K562 (cell line): ENCODE results near the gene EEF2K. TPM values are rescaled to one million over a fixed set of nuclear protein-coding genes. Genes with fewer than 3 reads are reported as not detected.
A peak's percentile ranks its signal among the peaks of the same experiment; 100 is the strongest.

ENCODE experiments used
- CREB3 ChIP-seq: fragments of 450-650 bp; conservative IDR thresholded peaks from 2 replicates; pipeline ENCODE4 v1.6.1; 2016; ENCODE audit warnings: missing genetic modification characterization, low read depth, mild to moderate bottlenecking, missing compliant biosample characterization, moderate library complexity
- CTCF ChIP-seq, 3 experiments: IDR thresholded peaks in 2 of 3; conservative IDR thresholded peaks in 1 of 3; 2 replicates each; pipeline ENCODE4 v1.5.1; 2011 to 2012; ENCODE audit warnings: low read length in 3 of 3, mild to moderate bottlenecking in 3 of 3, control low read depth in 2 of 3, improper control_type of control experiment in 1 of 3, inconsistent platforms in 1 of 3, low read depth in 1 of 3, mixed read lengths in 1 of 3, moderate library complexity in 1 of 3; ENCODE audit not compliant: insufficient read depth in 2 of 3
- E2F6 ChIP-seq, 2 experiments: IDR thresholded peaks; 2 replicates each; pipeline ENCODE4 v1.6.1; 2011; ENCODE audit warnings: borderline replicate concordance in 1 of 2, control low read depth in 1 of 2, low read depth in 1 of 2, low read length in 1 of 2, mild to moderate bottlenecking in 1 of 2, mixed read lengths in 1 of 2, moderate library complexity in 1 of 2; ENCODE audit not compliant: insufficient read depth in 1 of 2, insufficient read length in 1 of 2, poor library complexity in 1 of 2, severe bottlenecking in 1 of 2; ENCODE audit errors: extremely low read depth in 1 of 2
- ELK3 ChIP-seq: fragments of 450-650 bp; formaldehyde crosslinking; IDR thresholded peaks from 2 replicates; pipeline ENCODE4 v1.4.0; 2020; ENCODE audit warnings: mild to moderate bottlenecking
- L3MBTL2 ChIP-seq: fragments of 450-650 bp; IDR thresholded peaks from 2 replicates; pipeline ENCODE4 v1.6.1; 2016; ENCODE audit warnings: mild to moderate bottlenecking, moderate library complexity
- MBD1 ChIP-seq: fragments of 250-450 bp; sonication (Bioruptor Pico); IDR thresholded peaks from 2 replicates; pipeline ENCODE4 v1.8.0; 2022; ENCODE audit warnings: inconsistent platforms
- POLR2AphosphoS5 ChIP-seq: IDR thresholded peaks from 2 replicates; pipeline ENCODE4 v1.6.1; 2011; ENCODE audit warnings: mild to moderate bottlenecking, low read depth, low read length, moderate library complexity; ENCODE audit not compliant: control insufficient read depth, insufficient read depth
- POLR2G ChIP-seq: fragments of 200-400 bp; formaldehyde crosslinking; IDR thresholded peaks from 2 replicates; pipeline ENCODE4 v1.6.1; 2017; ENCODE audit warnings: low read depth, mild to moderate bottlenecking, antibody characterized with exemption, low read length, moderate library complexity
- PRMT5 ChIP-seq: sonication (generic); formaldehyde crosslinking; IDR thresholded peaks from 2 replicates; pipeline ENCODE4 v1.5.0; 2020; ENCODE audit warnings: missing genetic modification reagents
- SIN3B ChIP-seq: fragments of 450-650 bp; IDR thresholded peaks from 2 replicates; pipeline ENCODE4 v1.6.1; 2017; ENCODE audit warnings: low read depth, mild to moderate bottlenecking, moderate library complexity
- SPI1 ChIP-seq: IDR thresholded peaks from 2 replicates; pipeline ENCODE4 v1.6.1; 2011; ENCODE audit warnings: low read depth, low read length, control low read depth, borderline replicate concordance
- SUPT5H ChIP-seq: fragments of 450-650 bp; IDR thresholded peaks from 2 replicates; pipeline ENCODE4 v1.6.1; 2016
- USF2 ChIP-seq: sonication (generic); formaldehyde crosslinking; IDR thresholded peaks from 2 replicates; pipeline ENCODE4 v1.5.0; 2020; ENCODE audit warnings: missing genetic modification reagents
- ZBTB1 ChIP-seq: sonication (generic); formaldehyde crosslinking; IDR thresholded peaks from 2 replicates; pipeline ENCODE4 v1.8.1; 2023; ENCODE audit warnings: missing genetic modification reagents, low read depth, mild to moderate bottlenecking, borderline replicate concordance
- ZNF589 ChIP-seq: fragments of 200-800 bp; sonication (Bioruptor generic); IDR thresholded peaks from 2 replicates; pipeline ENCODE4 v1.6.1; 2016; ENCODE audit warnings: low read depth, missing genetic modification characterization, missing compliant biosample characterization
- polyA plus RNA-seq, 8 experiments: library from polyadenylated mRNA; depleted of rRNA in 4 of 8; stranded (reverse) in 5 of 8; unstranded in 3 of 8; fragments of >200 nt; fragmentation: Nextera tagmentation in 2 of 8; fragmentation: Illumina TruSeq in 1 of 8; extraction: Ambion mirVana in 2 of 8; extraction: Trizol in 1 of 8; gene quantifications; 2 replicates each; pipeline versions ENCODE4 v1.2.1 to v1.2.3, GENCODE V29; 2011 to 2014; ENCODE audit warnings: inconsistent platforms in 1 of 8, missing spikeins in 1 of 8
- total RNA-seq, 7 experiments: library from RNA; depleted of rRNA in 6 of 7; stranded (reverse); fragments of >200 nt in 6 of 7; fragmentation: Illumina TruSeq in 2 of 7; extraction: Trizol in 2 of 7; gene quantifications; 2 replicates each; pipeline versions ENCODE4 v1.2.1 to v1.2.3, GENCODE V29; 2011 to 2021; ENCODE audit warnings: low replicate concordance in 1 of 7

Gene EEF2K
- total and polyA plus RNA-seq, 9 of the 15 experiments (the other 6 are each of a cell fraction or from before 2014, with no cell fraction given) = 3.0 to 35.2 (median 12.2) TPM

- TF ChIP-seq ELK3 (CRISPR knock-in tag) = no peak
- 0 out of 2 replicates have a peak, but pooled peaks have one; percentile 22 for TF ChIP-seq PRMT5 (CRISPR knock-in tag)
- no peak for TF ChIP-seq USF2
- no peak for TF ChIP-seq SIN3B
- no peak for TF ChIP-seq CTCF (IDR thresholded peaks at IDR 0.05 in 2 of 3, conservative IDR thresholded peaks at IDR 0.05 in 1 of 3; ENCODE audit: insufficient read depth in 2 of 3, low read depth in 1 of 3, low read length in 3 of 3)
- no peak for TF ChIP-seq SPI1
- peak; percentile 49 for TF ChIP-seq SUPT5H
- TF ChIP-seq E2F6 (IDR thresholded peaks at IDR 0.05; ENCODE audit: borderline replicate concordance in 1 of 2, extremely low read depth in 1 of 2, insufficient read depth in 1 of 2, insufficient read length in 1 of 2, low read depth in 1 of 2, low read length in 1 of 2, poor library complexity in 1 of 2, severe bottlenecking in 1 of 2) = peak in 1 of 2 experiments; percentile 17
- no peak for TF ChIP-seq ZBTB1
- peak; percentile 41; the same call in 1 of the 2 replicates for TF ChIP-seq L3MBTL2
- peak; percentile 21; the same call in 1 of the 2 replicates for TF ChIP-seq POLR2AphosphoS5
- no peak for TF ChIP-seq ZNF589 (CRISPR knock-in tag)
- TF ChIP-seq POLR2G = peak; percentile 37
- no peak for TF ChIP-seq MBD1 (CRISPR knock-in tag)
- no peak for TF ChIP-seq CREB3
- TF ChIP-seq, all 486 proteins: peak for 9
Measured at GRCh38 chr16:22312897-22313781, 107.1 kb downstream of the EEF2K start (continued).
